A549 treated with Hydrocortisone at 1 μM for 4 hours (cell line): ENCODE measurements around the gene NDUFA6. TPM values are rescaled to one million over a fixed set of nuclear protein-coding genes. Genes with fewer than 3 reads are reported as not detected.

Source experiments
- total RNA-seq: library from RNA; stranded (reverse); fragments of 200-300 nt; extraction: Qiagen RNA extraction; gene quantifications from 5 replicates; pipeline ENCODE4 v1.2.3, GENCODE V29; 2022

Gene NDUFA6
- 58.5 to 74.2 TPM (median 65.6 TPM) in 5 replicates for total RNA-seq

GRCh38 chr22:42090596-42091454, at the start of gene NDUFA6:
Gene NDUFA6 (minus strand): TSS chr22:42090772. CDS start chr22:42090744, 28 bp downstream.

DNA sequence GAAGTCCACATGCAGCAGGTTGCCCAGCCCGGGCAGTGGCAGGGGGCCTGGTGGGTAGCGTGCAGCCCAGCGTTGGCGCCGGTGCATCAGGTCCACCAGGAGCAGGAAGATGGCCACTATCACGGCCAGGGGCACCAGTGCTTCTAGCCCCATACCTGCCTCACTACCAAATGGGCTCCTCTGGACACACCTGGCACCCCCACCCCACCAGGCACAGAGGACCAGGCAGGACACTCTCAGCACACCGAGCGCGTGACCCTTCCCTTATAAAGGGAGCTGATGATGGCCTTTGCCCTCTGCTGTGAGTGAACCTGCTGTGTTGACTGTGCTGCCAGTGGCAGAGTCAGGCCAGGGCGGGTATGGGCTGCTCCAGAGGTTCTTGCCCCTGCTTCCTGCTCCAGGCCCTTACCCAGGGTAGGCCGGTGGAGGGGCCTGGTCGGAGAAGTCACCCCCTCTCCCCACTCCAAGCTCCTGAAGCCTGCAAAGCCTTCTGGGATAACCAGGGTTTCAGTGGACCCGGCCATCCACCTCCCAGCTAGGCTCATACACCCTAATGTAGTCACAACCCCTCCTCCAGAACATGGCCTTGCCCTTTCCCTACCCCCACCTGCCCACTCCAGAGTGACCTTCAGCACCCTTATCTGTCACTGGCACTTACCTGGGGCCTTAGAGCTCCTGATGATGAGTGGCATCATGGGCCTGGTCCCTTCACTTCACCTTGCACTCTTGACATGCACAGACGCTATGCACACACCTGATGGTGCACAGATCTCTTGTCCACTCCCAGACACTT, 40.3 kb upstream of the NDUFA6 start, which contains the start of gene CYP2D6:
Gene CYP2D6, minus strand, starts transcription at position 172 of the 793 bp plus-strand sequence. Its CDS starts 19 bp downstream, at position 153.

DNA sequence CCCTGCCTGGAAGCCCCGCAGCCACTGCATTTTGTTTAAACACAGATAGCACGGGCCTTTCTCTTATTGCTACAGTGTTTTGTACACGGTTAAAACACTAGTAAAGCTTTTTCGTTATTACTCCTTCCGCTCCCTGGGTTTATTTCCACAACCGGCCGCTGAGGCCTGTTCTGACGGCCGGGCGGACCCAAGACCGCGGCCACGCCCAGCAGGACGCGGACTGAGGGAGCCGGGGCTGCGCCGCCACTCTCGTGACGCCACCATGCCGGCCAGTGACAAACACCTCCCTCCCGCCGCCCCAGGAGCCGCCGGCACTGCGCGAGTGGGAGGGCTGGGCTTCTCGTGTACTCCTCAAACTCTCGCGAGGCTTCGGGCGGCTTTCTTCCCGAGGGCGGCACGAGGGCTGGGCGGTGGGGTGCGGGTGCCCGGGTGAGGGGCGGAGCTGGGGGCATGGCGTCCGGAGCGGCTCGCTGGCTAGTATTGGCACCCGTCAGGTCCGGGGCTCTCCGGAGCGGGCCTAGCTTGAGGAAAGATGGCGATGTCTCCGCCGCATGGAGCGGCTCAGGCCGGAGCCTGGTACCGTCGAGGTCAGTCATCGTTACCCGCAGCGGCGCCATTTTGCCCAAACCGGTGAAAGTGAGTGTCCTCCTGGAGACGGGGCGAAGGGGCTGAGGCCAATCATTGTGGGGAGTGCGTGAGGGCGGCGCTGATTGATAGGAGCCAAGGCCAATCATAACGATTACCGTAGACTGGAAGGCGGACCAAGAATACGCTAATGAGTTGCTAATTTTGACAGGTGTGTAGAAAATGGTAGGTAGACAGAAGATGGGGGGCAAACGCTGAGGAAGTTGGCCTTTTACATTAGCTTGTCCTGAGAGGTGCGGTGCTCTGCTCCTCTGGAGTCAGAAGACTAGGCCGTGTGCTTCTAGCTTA, 11.0 kb downstream of the NDUFA6 start, which contains the start of gene SMDT1:
Gene SMDT1, plus strand, starts transcription at position 382 of the 933 bp plus-strand sequence. Its CDS starts 69 bp downstream, at position 451.

GRCh38 chr22:42074132-42074811, 16.3 kb downstream of the NDUFA6 start, which contains the start of gene PHETA2:
Gene PHETA2 (plus strand): TSS chr22:42074248. CDS start chr22:42077294, 3,046 bp downstream.

GRCh38 chr22:42070517-42071422, 19.8 kb downstream of the NDUFA6 start, which contains the start of gene NAGA:
Gene NAGA (minus strand): TSS chr22:42070812. CDS start chr22:42070297, 515 bp downstream.

Other genes with a start within 250 kb of the NDUFA6 start
- 0.10 to 0.35 TPM (median 0.20 TPM) in 5 replicates for gene SHISA8, start 175.7 kb downstream of the NDUFA6 start, total RNA-seq
- 0.14 to 0.25 TPM (median 0.22 TPM) in 5 replicates for gene TNFRSF13C, start 164.0 kb downstream of the NDUFA6 start, total RNA-seq
- 22.8 to 40.2 TPM (median 35.1 TPM) in 5 replicates for gene CENPM, start 143.6 kb downstream of the NDUFA6 start, total RNA-seq
- gene SEPTIN3, start 121.3 kb downstream of the NDUFA6 start, total RNA-seq, result 0.89 to 1.2 TPM (median 1.0 TPM) in 5 replicates
- gene WBP2NL, start 92.0 kb downstream of the NDUFA6 start, total RNA-seq, result 0.08 to 0.24 TPM (median 0.10 TPM) in 4 of 5 replicates, not detected in the other
- 6.2 to 7.8 TPM (median 7.5 TPM) in 5 replicates for gene NAGA, start 20.0 kb downstream of the NDUFA6 start, total RNA-seq
- not detected in 5 replicates for gene PHETA2, start 16.5 kb downstream of the NDUFA6 start, total RNA-seq
- 24.3 to 48.9 TPM (median 40.8 TPM) in 5 replicates for gene SMDT1, start 11.1 kb downstream of the NDUFA6 start, total RNA-seq
- 0.44 to 0.72 TPM (median 0.54 TPM) in 5 replicates for gene CYP2D6, start 40.0 kb upstream of the NDUFA6 start, total RNA-seq
- 10.2 to 18.4 TPM (median 12.4 TPM) in 5 replicates for gene TCF20, start 179.9 kb upstream of the NDUFA6 start, total RNA-seq